WTC11 (cell line): Measurements from ENCODE around the gene CFL1. TPM values are rescaled to one million over a fixed set of nuclear protein-coding genes. Genes with fewer than 3 reads are reported as not detected.

Source experiments
- ATAC-seq: fragments of 200-7000 bp; cut with Tn5 transposase; 2 replicates; pipeline ENCODE4 v1.10.0; 2021; ENCODE audit warnings: mild to moderate bottlenecking, moderate library complexity
- CTCF ChIA-PET: fragments of 300-600 bp; sonication (Branson Sonifier 250); formaldehyde crosslinking; loops from one replicate; lab custom pipeline; 2021; ENCODE audit warnings: antibody characterized with exemption; lab: Charles Lee
- POLR2A ChIA-PET: fragments of 350-600 bp; sonication (Branson Sonifier 250); formaldehyde crosslinking; loops from one replicate; lab custom pipeline; 2021; ENCODE audit warnings: antibody characterized with exemption; lab: Charles Lee
- DNase-seq: peaks from one replicate; pipeline ENCODE4 v3.0.0; 2021; ENCODE audit warnings: low spot score
- H3K27ac Mint-ChIP-seq: 2 replicates; pipeline ENCODE4 v1.8.0; 2021; ENCODE audit warnings: mixed read lengths
- H3K27me3 Mint-ChIP-seq: 2 replicates; pipeline ENCODE4 v1.8.0; 2021; ENCODE audit warnings: low read depth, mild to moderate bottlenecking, moderate library complexity, mixed read lengths
- H3K36me3 Mint-ChIP-seq: 2 replicates; pipeline ENCODE4 v1.8.0; 2021; ENCODE audit warnings: mixed read lengths
- H3K4me1 Mint-ChIP-seq: 2 replicates; pipeline ENCODE4 v1.8.0; 2022; ENCODE audit warnings: mixed read lengths
- H3K4me3 Mint-ChIP-seq: 2 replicates; pipeline ENCODE4 v1.8.0; 2021; ENCODE audit warnings: mild to moderate bottlenecking, moderate library complexity, mixed read lengths
- H3K9me3 Mint-ChIP-seq: 2 replicates; pipeline ENCODE4 v1.8.0; 2021; ENCODE audit warnings: mixed read lengths
- AR ChIP-seq: fragments of 250-450 bp; sonication (Bioruptor Pico); IDR thresholded peaks from 2 replicates; pipeline ENCODE4 v1.9.0; 2021; ENCODE audit warnings: mild to moderate bottlenecking
- CDX4 ChIP-seq: fragments of 250-450 bp; sonication (Bioruptor Pico); IDR thresholded peaks from 2 replicates; pipeline ENCODE4 v1.9.0; 2021; ENCODE audit warnings: moderate library complexity, mild to moderate bottlenecking, inconsistent platforms, borderline replicate concordance
- CREM ChIP-seq: sonication (generic); formaldehyde crosslinking; IDR thresholded peaks from 2 replicates; pipeline ENCODE4 v1.8.1; 2022; ENCODE audit warnings: mild to moderate bottlenecking, missing genetic modification reagents, moderate library complexity
- CTCF ChIP-seq: fragments of 200-600 bp; IDR thresholded peaks from 2 replicates; pipeline ENCODE4 v1.8.0; 2022; ENCODE audit warnings: antibody characterized with exemption
- EMX1 ChIP-seq: fragments of 250-450 bp; sonication (Bioruptor Pico); IDR thresholded peaks from 2 replicates; pipeline ENCODE4 v1.8.0; 2021; ENCODE audit warnings: mild to moderate bottlenecking
- MYBL2 ChIP-seq: sonication (generic); formaldehyde crosslinking; IDR thresholded peaks from 2 replicates; pipeline ENCODE4 v1.8.1; 2023; ENCODE audit warnings: mild to moderate bottlenecking, moderate library complexity, missing genetic modification reagents
- NR2C2 ChIP-seq: sonication (generic); formaldehyde crosslinking; IDR thresholded peaks from 2 replicates; pipeline ENCODE4 v1.8.0; 2022; ENCODE audit warnings: mild to moderate bottlenecking, missing genetic modification reagents
- ZNF416 ChIP-seq: fragments of 250-450 bp; sonication (Bioruptor Pico); IDR thresholded peaks from 2 replicates; pipeline ENCODE4 v1.9.0; 2021; ENCODE audit warnings: mild to moderate bottlenecking, inconsistent platforms
- ZNF425 ChIP-seq: fragments of 250-450 bp; sonication (Bioruptor Pico); conservative IDR thresholded peaks from 2 replicates; pipeline ENCODE4 v1.9.0; 2021; ENCODE audit warnings: mild to moderate bottlenecking
- total RNA-seq: library from RNA; stranded (reverse); gene quantifications from 3 replicates; pipeline ENCODE4 v1.2.3, GENCODE V29; 2021
- TF ChIP-seq, protein P1 (sequence below): sonication (generic); formaldehyde crosslinking; conservative IDR thresholded peaks from 2 replicates; pipeline ENCODE4 v1.8.1; 2023; ENCODE audit warnings: mild to moderate bottlenecking, low read depth, missing genetic modification reagents, moderate library complexity
- TF ChIP-seq, protein P2 (sequence below): fragments of 250-450 bp; sonication (Bioruptor Pico); IDR thresholded peaks from 2 replicates; pipeline ENCODE4 v1.9.0; 2021; ENCODE audit warnings: mild to moderate bottlenecking
- TF ChIP-seq, protein P3 (sequence below): sonication (generic); formaldehyde crosslinking; IDR thresholded peaks from 2 replicates; pipeline ENCODE4 v1.8.0; 2022; ENCODE audit warnings: missing genetic modification reagents

CFL1 gene
- total RNA-seq, 1 experiment from 2014 or later, result 1,073 TPM

DNA sequence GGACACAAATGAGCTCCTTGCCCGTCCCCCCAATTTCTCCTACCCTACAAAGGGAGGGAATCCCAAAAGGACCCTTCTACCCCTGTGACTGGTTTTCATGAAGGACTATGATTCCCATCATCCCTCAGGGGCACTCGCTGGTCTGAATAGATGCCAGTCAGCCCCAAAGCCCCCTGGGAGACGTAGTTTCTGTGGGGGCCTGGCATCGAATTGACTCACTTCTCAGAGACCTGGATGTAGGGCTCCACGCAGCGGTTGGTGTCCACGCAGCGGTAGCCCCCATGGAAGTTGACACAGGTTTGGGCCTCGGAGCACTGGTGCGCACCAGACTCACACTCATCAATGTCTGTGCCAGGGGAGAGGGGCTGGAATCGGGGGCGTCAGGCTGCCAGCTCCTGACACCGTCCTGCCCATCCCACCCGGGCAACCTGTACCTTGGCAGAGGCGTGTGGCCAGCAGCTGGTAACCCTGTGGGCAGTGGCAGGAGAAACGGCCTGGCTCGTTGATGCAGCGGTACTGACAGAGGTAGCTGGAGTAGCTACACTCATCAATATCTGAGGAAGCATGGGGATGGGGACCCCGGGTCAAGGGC, 10.2 kb upstream of the CFL1 start (continued):
- TF ChIP-seq, protein P1, sequence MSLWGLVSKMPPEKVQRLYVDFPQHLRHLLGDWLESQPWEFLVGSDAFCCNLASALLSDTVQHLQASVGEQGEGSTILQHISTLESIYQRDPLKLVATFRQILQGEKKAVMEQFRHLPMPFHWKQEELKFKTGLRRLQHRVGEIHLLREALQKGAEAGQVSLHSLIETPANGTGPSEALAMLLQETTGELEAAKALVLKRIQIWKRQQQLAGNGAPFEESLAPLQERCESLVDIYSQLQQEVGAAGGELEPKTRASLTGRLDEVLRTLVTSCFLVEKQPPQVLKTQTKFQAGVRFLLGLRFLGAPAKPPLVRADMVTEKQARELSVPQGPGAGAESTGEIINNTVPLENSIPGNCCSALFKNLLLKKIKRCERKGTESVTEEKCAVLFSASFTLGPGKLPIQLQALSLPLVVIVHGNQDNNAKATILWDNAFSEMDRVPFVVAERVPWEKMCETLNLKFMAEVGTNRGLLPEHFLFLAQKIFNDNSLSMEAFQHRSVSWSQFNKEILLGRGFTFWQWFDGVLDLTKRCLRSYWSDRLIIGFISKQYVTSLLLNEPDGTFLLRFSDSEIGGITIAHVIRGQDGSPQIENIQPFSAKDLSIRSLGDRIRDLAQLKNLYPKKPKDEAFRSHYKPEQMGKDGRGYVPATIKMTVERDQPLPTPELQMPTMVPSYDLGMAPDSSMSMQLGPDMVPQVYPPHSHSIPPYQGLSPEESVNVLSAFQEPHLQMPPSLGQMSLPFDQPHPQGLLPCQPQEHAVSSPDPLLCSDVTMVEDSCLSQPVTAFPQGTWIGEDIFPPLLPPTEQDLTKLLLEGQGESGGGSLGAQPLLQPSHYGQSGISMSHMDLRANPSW, result no peak
- TF ChIP-seq CREM (CRISPR knock-in tag) (no peak), EMX1 (no peak), CTCF (no peak)

- H3K27me3 Mint-ChIP-seq, result peaks cover 42% of the 10 kb centered on the region
- TF ChIP-seq ZNF425 (CRISPR knock-in tag), result no peak
- TF ChIP-seq, protein P2, sequence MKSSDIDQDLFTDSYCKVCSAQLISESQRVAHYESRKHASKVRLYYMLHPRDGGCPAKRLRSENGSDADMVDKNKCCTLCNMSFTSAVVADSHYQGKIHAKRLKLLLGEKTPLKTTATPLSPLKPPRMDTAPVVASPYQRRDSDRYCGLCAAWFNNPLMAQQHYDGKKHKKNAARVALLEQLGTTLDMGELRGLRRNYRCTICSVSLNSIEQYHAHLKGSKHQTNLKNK (CRISPR knock-in tag), result peak; percentile 13; the same call in 1 of the 2 replicates
- TF ChIP-seq CDX4 (CRISPR knock-in tag), result no peak
- TF ChIP-seq MYBL2 (CRISPR knock-in tag), result 0 out of 2 replicates have a peak, but pooled peaks have one; percentile 14
- H3K4me3 Mint-ChIP-seq, result peak overlapping the region; percentile 88
- peak; percentile 44 for ATAC-seq
- peaks cover 20% of the 10 kb centered on the region for H3K36me3 Mint-ChIP-seq
- H3K4me1 Mint-ChIP-seq, result peaks cover 11% of the 10 kb centered on the region
- POLR2A ChIA-PET, result interaction anchor here (0.7 to 3.1 kb wide), 4 partner anchors 8 to 25 kb away, joined by 3 to 19 read pairs (median 4); partner anchors contain the start of genes CFL1, FIBP and MUS81
- DNase-seq, result peak; percentile 74
- H3K9me3 Mint-ChIP-seq, result no peaks in the 10 kb centered on the region
- peak overlapping the region; percentile 44 for H3K27ac Mint-ChIP-seq
- CTCF ChIA-PET, result interaction anchor here (0.5 to 16.6 kb wide), 7 partner anchors 8 to 181 kb away, joined by 3 to 539 read pairs (median 4); partner anchors contain the start of genes CCDC85B, CFL1, FIBP and MUS81
Measured at GRCh38 chr11:65867284-65868071, 9.5 kb upstream of the CFL1 start.

DNA sequence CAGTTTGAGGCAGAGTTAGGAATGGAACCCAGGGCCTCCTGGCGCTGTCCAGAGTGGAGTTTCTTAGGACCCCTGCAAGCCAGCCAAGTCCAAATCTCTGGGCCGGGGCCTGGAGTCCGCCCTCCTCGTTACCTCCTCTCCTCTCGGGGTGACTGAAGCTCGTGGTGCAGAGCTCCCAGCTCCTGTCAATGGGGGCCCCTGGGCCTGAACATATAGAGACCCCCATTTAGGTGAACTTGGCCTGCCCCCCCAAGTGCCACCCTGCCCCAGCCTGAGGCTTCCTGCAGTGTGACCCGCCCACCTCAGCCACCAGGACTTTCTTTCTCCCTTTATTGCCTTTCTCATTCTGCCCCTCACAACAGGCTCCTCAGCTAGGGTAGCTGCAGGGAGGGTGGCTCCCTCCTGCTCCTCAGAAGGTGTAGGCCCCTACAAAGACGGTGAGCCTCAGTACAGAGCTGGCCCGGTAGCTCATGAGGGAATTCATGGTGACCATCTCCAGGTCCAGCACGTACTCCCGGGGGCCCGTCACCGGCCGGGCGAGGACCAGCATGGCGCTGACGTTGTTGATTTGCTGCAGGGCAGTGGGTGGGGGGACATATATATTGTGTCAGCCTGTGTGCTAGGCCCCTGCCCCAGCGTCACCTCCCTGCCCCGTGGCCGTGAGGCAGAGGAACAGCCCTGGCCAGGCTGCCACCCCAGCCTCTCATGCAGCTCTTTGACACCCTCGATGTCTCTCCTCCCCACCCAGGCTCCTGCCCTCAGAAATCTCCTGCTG, 8.7 kb upstream of the CFL1 start:
- DNase-seq (no peak), ATAC-seq (no peak)
- Mint-ChIP-seq H3K9me3 (no peaks in the 10 kb centered on the region), H3K4me3 (peak overlapping the region; percentile 88; the same call in 1 of the 2 replicates), H3K36me3 (peaks cover 20% of the 10 kb centered on the region), H3K27ac (peak overlapping the region; percentile 34; the same call in 1 of the 2 replicates), H3K4me1 (peaks cover 12% of the 10 kb centered on the region), H3K27me3 (peaks cover 37% of the 10 kb centered on the region)
- ChIA-PET POLR2A (interaction anchor here (0.5 to 1.1 kb wide), 3 partner anchors 13 to 701 kb away, joined by 3 to 4 read pairs (median 3); partner anchors contain the start of gene FIBP), CTCF (interaction anchor here (0.5 to 16.6 kb wide), 5 partner anchors 14 to 181 kb away, joined by 3 to 539 read pairs (median 4); partner anchors contain the start of genes CCDC85B and FIBP)
- TF ChIP-seq, protein P3, sequence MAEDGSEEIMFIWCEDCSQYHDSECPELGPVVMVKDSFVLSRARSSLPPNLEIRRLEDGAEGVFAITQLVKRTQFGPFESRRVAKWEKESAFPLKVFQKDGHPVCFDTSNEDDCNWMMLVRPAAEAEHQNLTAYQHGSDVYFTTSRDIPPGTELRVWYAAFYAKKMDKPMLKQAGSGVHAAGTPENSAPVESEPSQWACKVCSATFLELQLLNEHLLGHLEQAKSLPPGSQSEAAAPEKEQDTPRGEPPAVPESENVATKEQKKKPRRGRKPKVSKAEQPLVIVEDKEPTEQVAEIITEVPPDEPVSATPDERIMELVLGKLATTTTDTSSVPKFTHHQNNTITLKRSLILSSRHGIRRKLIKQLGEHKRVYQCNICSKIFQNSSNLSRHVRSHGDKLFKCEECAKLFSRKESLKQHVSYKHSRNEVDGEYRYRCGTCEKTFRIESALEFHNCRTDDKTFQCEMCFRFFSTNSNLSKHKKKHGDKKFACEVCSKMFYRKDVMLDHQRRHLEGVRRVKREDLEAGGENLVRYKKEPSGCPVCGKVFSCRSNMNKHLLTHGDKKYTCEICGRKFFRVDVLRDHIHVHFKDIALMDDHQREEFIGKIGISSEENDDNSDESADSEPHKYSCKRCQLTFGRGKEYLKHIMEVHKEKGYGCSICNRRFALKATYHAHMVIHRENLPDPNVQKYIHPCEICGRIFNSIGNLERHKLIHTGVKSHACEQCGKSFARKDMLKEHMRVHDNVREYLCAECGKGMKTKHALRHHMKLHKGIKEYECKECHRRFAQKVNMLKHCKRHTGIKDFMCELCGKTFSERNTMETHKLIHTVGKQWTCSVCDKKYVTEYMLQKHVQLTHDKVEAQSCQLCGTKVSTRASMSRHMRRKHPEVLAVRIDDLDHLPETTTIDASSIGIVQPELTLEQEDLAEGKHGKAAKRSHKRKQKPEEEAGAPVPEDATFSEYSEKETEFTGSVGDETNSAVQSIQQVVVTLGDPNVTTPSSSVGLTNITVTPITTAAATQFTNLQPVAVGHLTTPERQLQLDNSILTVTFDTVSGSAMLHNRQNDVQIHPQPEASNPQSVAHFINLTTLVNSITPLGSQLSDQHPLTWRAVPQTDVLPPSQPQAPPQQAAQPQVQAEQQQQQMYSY (CRISPR knock-in tag), result no peak
- TF ChIP-seq AR (CRISPR knock-in tag) (no peak), NR2C2 (no peak), ZNF416 (CRISPR knock-in tag) (no peak)
